ENCODE results near the gene UBE2A.

The UBE2A gene

DNA sequence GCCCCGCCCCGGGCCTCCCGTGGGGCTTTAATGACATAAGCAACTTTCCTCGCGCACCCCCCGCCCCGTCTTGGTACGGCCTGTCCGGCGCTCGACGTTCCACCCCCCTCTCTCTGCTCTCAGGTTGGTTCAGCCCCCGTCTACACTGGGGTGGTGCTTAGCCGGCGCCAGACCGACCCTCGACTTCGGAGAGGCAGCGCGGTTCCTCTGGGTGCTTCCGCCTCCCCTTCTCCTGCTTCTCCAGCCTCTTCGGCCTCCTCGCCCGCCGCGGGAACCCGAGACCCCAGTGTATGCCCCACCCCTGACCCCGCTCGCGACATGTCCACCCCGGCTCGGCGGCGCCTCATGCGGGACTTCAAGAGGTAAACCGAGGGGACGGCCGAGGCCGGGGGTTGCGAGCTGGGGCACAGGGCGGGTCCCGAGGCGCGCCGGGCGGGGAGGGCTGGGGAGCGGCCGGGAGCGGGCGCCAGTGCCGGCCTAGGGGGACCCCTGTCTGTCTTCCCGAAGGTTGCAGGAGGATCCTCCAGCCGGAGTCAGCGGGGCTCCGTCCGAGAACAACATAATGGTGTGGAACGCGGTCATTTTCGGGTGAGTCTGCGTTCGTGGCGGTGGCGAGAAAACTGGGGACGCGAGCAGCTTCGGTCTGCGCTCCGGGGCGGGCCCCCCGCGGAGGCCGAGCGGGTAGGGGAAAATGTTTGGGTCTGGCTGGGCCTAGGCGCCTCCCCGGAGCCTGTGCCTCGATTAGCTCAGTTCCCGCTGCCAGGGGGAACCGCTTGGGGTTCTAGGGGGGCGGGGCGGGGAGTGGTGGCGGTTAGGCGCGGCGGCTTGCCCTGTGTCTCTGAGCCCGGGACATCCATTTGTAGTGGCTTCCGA, at the start of gene UBE2A (continued):
- TF ChIP-seq ZNF280C (tag by site-specific recombination; IDR thresholded peaks at IDR 0.05) (no peak), ZNF473 (tag by site-specific recombination; IDR thresholded peaks at IDR 0.05) (no peak), ZNF16 (tag by site-specific recombination; IDR thresholded peaks at IDR 0.05; ENCODE audit: low read depth) (no peak), ZNF664 (tag by site-specific recombination; IDR thresholded peaks at IDR 0.05) (no peak), ZNF211 (tag by site-specific recombination; IDR thresholded peaks at IDR 0.05; ENCODE audit: low read depth) (no peak), ZNF202 (tag by site-specific recombination; IDR thresholded peaks at IDR 0.05; ENCODE audit: borderline replicate concordance) (no peak), ZNF596 (tag by site-specific recombination; IDR thresholded peaks at IDR 0.05) (no peak), ZBTB44 (tag by site-specific recombination; IDR thresholded peaks at IDR 0.05) (peak; percentile 62; the same call in 1 of the 2 replicates), ZNF623 (tag by site-specific recombination; IDR thresholded peaks at IDR 0.05) (no peak), ZNF692 (tag by site-specific recombination; IDR thresholded peaks at IDR 0.05) (no peak; the same call in none of the 2 replicates), ZNF426 (tag by site-specific recombination; IDR thresholded peaks at IDR 0.05) (no peak), PRDM10 (tag by site-specific recombination; IDR thresholded peaks at IDR 0.05) (peak; percentile 98), ZNF585B (tag by site-specific recombination; IDR thresholded peaks at IDR 0.05) (no peak), YY2 (tag by site-specific recombination; IDR thresholded peaks at IDR 0.05) (no peak), ZNF24 (tag by site-specific recombination; IDR thresholded peaks at IDR 0.05) (no peak; the same call in none of the 2 replicates), ZNF354C (tag by site-specific recombination; IDR thresholded peaks at IDR 0.05; ENCODE audit: borderline replicate concordance, low read depth) (no peak), MZF1 (tag by site-specific recombination; IDR thresholded peaks at IDR 0.05; ENCODE audit: borderline replicate concordance) (no peak), ZNF645 (tag by site-specific recombination; IDR thresholded peaks at IDR 0.05) (no peak), ZNF660 (tag by site-specific recombination; IDR thresholded peaks at IDR 0.05) (peak; percentile 77; the same call in 1 of the 2 replicates), ZNF341 (tag by site-specific recombination; IDR thresholded peaks at IDR 0.05; ENCODE audit: low read depth) (peak; percentile 90), ZNF26 (tag by site-specific recombination; IDR thresholded peaks at IDR 0.05) (no peak), HOXA7 (CRISPR knock-in tag; IDR thresholded peaks at IDR 0.05; ENCODE audit: borderline replicate concordance) (no peak)
- TF ChIP-seq, protein P1, sequence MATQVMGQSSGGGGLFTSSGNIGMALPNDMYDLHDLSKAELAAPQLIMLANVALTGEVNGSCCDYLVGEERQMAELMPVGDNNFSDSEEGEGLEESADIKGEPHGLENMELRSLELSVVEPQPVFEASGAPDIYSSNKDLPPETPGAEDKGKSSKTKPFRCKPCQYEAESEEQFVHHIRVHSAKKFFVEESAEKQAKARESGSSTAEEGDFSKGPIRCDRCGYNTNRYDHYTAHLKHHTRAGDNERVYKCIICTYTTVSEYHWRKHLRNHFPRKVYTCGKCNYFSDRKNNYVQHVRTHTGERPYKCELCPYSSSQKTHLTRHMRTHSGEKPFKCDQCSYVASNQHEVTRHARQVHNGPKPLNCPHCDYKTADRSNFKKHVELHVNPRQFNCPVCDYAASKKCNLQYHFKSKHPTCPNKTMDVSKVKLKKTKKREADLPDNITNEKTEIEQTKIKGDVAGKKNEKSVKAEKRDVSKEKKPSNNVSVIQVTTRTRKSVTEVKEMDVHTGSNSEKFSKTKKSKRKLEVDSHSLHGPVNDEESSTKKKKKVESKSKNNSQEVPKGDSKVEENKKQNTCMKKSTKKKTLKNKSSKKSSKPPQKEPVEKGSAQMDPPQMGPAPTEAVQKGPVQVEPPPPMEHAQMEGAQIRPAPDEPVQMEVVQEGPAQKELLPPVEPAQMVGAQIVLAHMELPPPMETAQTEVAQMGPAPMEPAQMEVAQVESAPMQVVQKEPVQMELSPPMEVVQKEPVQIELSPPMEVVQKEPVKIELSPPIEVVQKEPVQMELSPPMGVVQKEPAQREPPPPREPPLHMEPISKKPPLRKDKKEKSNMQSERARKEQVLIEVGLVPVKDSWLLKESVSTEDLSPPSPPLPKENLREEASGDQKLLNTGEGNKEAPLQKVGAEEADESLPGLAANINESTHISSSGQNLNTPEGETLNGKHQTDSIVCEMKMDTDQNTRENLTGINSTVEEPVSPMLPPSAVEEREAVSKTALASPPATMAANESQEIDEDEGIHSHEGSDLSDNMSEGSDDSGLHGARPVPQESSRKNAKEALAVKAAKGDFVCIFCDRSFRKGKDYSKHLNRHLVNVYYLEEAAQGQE (tag by site-specific recombination; IDR thresholded peaks at IDR 0.05) = no peak; the same call in 1 of the 2 replicates
